Stimulated activated CD4-positive, alpha-beta T cell treated with anti-CD3 and anti-CD28 coated beads, Interleukin-15, amount 100 ng/mL, for 1 hour (primary cell): ENCODE measurements around the gene COPE.
"Not testable (repeated sequence)": the region's sequence is repeated elsewhere in the genome, so short reads cannot be mapped to it uniquely, and the experiment has no call there.

ENCODE experiments used
- DNase-seq, 2 donors: peaks; one replicate each; pipeline ENCODE4 v3.0.0-alpha.2; 2020; ENCODE audit warnings: low read depth in 1 of 2, low spot score in 1 of 2

COPE gene

DNA sequence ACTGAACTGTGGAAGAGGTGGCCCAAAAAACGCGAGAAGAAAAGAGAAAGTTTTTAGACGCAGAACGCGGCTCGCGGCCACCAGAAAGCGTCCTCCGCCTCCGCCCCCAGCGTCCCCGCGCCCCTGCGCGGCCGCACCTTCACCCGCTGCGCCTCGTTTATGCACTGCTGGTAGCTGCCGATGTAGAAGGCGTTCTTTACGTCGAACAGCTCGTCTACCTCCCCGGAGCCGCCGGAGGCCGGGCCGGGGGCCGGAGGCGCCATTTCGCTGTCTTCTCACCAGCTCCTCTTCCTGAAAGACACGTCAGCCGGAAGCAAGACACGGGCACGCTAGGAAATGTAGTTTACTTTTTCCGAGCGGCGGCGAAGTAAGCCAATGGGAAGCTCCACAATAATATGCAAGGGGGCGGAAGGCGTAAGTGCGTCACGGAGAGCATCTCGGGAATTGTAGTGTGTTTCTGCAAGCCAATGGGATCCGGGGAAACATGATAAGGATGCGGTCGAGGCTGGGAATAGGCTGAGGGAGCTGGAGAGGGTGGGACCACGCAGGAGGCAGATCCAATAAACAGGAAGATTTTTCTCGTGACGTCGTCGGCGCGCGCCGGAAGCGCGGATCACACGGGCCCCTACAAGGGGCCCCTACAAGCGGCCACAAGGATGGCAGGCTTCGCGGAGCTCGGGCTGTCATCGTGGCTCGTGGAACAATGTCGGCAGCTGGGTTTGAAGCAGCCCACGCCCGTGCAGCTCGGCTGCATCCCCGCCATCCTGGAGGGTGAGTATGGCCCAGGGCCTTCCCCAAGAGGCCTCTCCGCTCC lies at the start of gene COPE, which contains the start of gene DDX49:
Gene COPE (minus strand): TSS at position 302 of the 814 bp plus-strand sequence. CDS start 39 bp downstream, at position 263.
Gene DDX49 (plus strand): TSS at position 630 of the 814 bp plus-strand sequence. CDS start 27 bp downstream, at position 657.
- peak; percentile 90 to 94 for DNase-seq

DNA sequence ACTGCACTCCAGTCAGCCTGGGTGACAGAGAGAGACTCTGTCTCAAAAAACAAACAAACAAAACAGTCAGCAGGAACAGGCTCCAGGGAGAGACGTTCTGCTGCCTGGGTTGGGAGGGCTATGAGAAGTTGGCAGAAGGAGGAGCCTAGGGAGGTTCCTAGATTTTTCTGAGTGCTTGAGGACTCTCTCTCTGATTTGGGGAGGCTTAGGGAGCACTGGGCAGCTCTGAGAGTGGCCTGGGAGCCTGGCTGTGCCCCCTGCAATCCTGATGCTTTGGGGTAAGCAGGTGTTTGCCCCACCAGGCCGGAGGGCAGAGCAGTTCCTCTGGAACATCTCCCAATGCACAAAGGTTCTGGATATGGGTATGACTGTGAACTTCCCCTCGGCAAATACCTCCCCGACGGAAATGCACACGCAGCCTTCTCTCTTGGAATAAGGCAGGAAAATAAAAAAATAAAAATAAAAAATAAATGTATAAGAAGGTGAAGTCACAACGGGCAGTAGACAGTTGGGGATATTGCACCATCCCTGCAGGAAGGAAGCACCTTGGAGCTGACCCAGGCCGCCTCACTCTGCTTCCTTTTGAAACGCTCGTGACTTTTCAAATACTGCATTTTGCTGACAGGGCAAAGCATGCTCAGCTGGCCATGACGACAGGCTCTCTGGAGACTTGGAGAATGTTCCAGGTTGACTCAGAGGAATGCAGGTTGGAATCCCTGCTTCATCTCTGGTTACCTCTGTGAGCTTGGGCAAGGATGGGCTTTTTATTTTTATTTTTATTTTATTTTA lies 48.4 kb upstream of the COPE start:
- DNase-seq: no peak

DNA sequence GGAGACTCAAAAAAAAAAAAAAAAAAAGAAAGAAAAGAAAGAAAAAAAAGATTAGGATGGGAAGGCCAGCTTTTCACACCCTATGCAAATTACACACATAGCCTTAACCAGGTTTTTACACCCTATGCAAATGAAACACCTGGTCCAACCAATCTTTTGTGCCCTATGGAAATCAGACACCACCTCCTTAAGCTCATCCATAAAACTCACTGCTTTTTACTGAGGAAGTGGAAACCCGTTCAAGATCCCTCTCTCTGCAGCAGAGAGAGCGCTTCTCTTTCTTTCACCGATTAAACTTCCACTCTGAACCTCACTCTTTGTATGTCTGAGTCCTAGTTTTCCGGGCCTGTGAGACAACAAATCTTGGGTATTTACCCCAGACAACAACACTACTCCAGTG lies 47.1 kb upstream of the COPE start:
- no peak for DNase-seq

DNA sequence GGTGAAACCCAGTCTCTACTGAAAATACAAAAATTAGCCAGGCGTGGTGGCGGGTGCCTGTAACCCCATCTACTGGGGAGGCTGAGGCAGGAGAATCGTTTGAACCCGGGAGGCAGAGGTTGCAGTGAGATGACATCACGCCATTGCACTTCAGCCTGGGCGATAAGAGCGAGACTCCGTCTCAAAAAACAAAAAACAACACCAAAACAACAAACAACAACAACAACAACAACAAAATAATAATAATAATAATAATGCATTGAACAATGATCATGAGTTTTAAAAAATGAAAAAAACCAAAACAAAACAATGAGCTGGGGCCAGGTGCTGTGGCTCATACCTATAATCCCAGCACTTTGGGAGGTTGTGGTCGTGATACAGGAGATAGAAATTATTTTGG lies 44.9 kb upstream of the COPE start:
- no peak for DNase-seq

DNA sequence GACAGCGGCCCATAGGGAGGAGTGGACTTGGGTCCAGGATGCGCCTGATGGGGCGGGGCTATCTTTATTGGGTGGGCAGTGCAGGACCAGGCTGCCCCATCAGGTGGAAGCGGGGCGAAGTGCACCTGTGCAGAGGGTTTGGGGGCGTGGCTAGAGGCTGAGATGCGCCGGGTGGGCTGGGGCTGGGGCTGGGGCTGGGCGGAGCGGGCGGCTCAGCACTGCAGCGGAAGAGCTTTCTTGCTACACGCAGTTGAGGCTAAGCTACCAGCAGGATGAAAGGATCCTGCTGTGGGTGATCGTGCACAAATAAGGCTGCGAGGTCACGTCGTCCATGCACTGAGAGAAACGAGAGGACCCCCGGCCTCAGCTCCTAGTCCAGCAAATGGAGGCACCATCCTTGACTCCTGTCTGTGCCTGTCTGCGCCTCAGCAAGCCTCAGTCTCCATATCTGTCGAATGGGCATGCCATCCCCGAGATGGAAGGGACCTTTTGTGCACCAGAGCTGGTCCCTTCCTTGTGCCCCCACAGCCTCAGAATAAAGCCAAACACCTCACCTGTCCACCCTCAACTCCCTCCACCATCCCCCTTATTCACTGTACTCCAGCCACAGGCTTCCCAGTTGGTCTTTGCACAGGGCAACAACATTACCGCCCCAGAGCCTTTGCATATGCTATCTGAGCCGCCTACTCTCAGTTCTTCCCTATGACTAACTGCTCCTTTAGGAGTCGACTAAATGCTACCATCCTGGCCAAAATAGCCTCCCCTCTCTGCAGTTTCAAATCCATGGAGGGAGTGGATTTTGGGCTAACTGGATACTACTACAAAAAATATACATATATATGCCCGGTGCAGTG lies 42.8 kb upstream of the COPE start:
- DNase-seq: no peak

DNA sequence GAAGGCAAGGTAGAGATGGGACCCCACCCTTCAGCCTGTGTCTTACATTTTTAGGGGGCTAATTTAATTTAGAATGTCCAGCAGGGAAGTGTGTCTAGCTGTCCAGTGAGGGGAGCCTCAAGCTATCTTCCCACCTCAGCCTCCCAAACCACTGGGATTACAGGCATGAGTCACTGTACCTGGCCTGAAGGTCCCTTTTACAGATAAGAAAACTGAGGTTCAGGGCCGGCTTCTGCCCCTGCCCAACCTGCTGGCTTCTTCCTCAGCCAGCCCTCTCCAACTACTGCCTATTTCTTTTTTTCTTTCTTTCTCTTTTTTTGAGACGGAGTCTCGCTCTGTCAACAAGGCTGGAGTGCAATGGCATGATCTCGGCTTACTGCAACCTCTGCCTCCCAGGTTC lies 41.2 kb upstream of the COPE start:
- no peak for DNase-seq

DNA sequence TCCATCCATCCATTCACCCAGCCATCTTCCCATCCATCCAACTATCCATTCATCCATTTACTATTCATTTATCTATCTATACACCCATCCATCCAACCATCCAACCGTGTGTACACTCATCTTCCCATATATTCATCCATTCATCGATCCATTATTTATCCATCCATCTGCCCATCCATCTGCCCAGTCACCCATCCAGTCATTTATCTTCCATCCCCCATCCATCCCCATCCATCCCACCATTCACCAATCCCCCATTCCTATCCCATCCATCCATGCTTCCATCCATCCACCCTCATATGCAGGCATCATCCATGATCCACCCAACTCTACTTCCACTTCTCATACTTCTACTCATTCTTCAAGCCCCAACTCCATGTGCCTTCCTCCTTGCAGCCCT lies 35.9 kb upstream of the COPE start:
- DNase-seq: no peak

DNA sequence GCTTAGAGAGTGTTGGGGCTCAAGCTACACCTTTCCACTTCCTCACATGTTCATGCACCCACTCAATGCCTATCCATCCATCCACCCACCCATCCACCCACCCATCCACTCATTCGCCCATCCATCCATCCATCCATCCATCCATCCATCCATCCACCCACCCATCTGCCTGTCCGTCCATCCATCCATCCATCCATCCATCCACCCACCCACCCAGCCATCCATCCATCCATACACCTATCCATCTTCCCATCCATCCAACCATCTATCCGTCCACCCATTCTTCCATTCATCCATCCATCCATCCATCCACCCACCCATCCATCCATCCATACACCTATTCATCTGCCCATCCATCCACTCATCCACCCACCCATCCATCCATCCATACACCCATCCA lies 34.9 kb upstream of the COPE start:
- DNase-seq: no peak

DNA sequence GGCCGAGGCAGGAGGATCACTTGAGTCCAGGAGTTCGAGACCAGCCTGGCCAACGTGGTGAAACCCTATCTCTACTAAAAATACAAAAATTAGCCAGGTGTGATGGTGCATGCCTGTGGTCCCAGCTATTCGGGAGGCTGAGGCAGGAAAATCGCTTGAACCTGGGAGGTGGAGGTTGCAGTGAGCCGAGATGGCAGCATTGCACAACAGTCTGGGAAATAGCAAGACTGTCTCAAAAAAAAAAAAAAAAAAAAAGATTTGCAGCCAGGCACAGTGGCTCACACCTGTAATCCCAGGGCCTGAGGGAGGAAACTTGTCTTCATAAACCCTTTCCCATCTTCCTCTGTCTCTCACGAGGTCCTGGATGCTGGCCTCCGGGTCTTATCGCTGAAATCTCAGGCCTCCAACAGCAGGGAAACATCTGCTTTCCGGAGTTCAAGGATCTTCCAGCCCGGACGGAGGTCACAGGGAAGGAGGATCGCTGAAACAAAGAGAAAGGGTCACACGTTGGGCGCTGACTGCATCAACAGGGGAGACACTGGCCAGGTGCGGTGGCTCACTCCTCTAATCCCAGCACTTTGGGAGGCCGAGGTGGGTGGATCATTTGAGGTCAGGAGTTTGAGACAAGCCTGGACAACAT lies 33.3 kb upstream of the COPE start:
- DNase-seq: not testable (repeated sequence)

DNA sequence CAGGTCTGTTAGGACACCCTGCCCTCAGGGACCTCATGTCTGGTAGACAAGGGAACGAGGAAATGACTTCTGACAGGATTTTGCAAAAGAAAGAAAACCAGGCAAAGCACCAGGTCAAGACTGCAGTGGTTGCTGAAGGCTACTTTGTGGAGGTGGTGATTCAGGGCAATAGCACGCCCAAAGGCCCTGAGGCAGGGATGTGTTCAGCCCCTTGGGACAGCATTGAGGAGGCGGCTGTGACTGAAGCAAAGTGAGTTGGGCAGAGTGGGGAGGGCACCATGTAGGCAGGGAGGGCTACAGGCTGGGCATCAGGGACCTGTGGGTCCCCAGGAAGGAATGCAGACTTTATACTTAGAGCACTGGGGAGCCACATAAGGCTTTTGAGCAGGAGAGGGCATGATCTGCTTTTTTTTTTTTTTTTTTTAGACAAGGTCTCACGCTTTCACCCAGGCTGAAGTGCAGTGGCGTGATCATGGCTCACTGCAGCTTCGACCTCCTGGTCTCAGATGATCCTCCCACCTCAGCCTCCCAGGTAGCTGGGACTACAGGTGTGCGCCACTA lies 32.6 kb upstream of the COPE start:
- no peak for DNase-seq

DNA sequence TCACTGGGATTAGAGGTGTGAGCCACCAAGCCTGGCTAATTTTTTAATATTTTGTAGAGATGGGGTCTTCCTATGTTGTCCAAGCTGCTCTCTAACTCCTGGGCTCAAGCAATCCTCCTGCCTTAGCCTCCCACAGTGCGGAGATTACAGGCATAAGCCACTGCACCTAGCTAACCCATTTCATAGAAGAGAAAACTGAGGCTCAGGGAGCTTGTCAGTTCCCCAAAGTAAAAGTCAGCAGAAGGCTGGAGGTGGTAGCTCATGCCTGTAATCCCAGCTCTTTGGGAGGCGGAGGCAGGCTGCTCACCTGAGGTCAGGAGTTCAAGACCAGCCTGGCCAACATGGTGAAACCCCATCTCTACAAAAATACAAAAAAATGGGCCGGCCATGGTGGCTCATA lies 30.7 kb upstream of the COPE start:
- no peak for DNase-seq

DNA sequence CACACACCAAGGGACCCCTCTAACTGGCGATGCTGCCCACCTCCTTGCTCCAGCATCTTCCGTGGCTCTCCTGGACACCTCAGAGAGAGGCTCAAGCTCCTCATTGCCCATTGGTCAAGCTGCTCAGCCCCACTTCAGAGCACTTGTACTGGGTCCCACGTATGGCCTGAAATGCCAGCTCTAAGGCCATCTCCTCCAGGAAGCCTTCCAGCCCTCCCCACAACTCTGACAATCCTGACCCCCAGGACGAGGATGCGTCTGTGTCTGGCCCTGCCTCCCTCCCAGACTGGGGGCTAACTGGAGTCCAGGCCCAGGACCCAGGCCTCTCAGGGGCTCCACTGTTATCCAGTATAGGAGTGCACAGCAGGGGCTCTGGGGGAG lies 29.8 kb upstream of the COPE start:
- DNase-seq: no peak

DNA sequence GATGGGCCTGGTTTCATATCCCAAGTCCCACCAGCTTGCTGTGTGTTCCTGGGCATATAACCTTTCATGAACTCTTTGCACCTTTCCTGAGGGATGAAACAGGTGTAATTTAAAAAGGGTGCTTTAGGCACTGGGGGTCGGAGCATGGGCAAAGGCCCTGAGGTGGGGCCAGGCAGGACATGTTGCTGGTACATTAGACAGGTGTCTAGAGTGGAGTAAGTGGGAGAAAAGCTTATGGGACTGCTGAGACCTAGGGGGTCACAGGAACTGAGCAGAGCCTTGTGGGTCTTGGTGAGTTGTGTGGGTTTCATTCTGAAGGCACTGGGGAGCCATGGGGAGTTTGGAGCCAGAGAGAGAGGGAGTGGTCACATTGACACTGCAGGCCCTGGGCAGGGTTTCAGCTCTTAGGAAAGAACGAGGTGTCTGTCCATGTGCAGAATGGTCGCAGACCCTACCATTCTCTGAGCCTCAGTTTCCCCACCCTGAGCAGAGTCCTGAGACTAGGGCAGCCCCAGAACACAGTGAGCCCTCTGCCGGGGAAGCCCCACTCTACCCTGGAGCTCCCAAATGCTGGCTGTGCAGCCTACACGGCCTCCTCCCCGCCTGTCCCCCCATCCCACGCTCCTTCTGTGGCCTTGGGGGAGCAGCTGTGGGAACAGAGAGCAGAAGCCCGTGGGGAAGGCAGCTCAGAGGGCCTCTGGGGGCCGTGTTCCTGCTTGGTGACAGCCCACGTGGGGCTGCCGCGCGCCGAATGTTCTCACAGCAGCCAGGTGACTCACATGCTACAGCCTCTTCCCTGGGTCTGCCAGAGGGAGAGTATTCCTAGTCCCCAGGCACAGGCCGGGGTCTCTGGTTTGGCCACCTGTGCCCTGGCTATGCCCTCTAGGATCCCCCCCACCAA lies 29.1 kb upstream of the COPE start:
- no peak for DNase-seq

DNA sequence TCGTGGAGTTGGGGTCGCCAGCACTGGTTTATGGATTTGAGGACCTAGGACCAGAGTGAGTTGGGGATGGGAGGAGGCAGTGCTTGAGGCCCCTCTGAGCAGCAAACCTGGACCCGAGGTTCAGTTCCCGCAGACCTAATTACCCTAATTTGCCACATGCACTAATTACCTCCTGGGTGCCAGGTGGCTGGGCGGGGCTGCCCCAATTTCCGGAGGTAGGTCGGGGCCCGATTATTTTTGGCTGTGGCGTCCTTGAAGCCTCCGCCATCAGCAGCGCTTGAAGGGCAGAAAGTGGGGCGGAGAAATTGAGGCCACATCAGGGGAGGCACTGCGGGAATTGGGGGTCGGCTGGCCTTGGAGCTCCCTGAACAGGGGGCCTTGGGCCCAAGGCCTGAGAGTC lies 27.7 kb upstream of the COPE start:
- no peak for DNase-seq

DNA sequence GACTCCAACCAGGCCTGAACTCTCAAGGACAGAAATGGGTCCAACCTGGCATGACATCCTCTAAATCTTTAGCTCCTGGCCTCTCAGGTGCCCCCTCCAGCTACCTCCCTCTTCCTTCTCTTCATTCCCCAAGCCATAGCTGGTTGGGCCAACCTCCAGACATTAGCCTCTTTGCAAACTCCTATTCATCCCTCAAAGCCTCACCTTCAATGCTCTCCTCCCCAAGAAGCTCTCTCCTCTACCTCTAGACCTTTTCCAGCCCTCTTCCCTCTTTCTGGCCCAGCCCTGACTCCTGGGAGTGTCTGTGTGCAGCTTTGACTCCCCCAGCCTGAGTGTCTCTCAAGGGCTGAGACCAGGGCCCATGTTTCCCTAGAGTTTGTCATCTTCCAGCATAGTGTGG lies 27.1 kb upstream of the COPE start:
- DNase-seq: no peak

DNA sequence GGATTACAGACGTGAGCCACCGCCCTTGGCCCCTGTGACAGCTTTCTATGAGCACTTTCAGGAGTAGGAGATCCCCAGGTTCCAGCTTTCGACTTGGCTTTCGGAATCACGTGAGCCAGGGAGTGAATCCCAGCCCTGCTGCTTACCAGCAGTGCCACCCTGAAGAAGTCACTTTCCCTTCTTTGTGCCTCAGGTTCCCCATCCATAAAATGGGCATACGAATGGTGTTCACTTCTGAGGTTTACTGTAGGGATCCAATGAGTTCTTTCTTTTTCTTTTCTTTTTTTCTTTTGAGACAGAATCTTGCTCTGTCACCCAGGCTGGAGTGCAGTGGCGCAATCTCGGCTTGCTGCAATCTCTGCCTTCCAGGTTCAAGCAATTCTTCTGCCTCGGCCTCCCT lies 26.1 kb upstream of the COPE start:
- no peak for DNase-seq

DNA sequence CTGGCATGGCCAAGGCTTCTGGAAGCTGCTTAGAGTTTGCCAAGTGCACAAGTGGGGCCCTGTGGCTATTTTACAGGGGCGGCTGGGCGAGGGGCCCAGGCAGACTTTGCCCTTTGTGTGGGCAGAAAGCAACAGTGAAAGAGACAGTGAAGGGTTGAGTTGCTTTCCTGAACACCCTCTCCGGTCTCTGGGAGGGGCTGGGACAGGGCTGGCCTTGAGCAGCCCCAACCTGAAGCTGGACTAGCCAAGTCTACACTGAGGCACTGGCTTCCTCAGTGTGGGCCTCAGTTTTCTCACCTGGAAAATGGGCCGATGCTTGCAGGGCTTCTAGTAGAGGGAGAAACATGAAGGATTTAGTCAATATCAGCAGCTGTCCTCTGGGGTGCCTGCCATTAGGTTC lies 24.3 kb upstream of the COPE start:
- no peak for DNase-seq

DNA sequence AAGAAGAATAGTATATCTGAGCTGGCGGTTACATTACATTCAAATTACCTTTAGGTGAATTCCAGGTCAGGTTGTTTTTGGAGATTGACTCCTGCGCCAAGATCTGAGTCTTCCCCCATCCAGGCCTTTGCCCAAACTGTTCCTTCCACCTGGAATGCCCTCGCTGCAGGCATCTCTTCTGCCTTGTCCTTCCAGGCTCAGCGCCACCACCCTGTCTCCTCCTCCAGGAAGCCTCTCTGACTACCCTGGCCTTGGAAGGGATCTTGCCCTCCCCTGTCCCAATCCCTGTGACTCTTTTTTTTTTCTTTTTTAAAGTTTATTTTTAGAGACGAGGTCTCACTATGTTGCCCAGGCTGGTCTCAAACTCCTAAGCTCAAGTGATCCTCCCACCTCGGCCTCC lies 23.5 kb upstream of the COPE start:
- DNase-seq: no peak

DNA sequence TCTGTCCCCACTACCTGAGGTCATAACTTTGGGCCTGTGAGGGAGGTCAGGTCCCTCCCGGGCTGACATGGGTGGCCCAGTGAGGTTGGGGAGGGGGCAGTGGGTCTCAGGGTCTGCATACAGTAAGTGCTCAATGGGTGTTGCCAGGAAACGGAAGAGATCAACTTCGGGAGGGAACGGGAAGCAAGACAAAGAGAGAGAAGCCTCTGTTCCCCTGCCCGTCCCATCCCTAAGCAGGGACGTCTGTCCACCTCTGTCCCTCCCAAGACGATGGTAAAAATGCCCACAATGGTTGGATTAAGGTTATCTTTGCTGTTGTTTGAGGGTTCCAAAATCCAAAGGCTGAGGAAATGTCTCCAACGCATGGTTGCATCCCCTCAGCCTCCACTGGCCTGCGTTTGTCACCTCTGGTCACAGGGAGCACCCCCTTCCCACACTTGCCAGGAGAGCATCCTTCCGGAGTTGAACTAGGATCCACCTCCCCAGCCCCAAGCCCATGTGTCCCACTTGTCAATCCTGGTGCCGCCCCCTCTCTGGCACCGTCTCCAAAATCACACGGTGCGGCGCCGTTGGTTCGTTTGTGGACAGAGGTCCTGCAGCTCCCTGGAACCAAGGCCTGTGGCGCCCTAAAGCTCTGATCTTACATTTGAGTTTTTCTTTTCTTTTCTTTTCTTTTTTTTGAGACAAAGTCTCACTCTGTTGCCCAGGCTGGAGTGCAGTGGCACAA lies 22.6 kb upstream of the COPE start:
- DNase-seq: no peak
